Measurements from ENCODE around the gene USO1.

DNA sequence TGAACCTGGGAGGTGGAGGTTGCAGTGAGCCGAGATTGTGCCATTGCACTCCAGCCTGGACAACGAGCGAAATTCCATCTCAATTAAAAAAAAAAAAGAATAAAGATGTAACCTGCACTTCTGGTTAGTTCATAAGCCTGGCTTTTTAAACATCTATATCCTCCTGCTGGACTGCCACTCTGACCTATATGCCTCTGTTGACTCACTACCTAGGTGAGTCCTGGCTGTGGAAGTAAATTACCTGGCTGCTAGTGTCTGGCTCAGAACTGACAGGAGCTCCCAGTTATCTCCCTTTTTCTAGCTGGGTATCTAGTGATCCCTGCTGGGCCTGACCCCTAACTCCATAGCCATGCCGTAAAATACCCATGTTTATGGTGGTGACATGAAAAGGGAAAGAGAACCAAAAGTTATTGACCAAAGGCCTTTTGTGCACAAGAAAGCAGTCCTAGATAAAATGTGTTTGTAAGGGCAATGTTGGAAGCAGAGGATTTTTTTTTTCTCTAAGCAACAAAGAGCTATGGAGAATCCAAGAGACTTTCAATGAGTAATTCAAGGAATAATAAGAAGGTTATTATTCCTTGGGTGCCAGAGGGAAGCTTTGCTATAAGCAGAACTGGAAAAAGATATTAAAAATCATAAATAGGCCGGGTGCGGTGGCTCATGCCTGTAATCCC is 40.8 kb upstream of the USO1 start:
- TF ChIP-seq, protein P1, sequence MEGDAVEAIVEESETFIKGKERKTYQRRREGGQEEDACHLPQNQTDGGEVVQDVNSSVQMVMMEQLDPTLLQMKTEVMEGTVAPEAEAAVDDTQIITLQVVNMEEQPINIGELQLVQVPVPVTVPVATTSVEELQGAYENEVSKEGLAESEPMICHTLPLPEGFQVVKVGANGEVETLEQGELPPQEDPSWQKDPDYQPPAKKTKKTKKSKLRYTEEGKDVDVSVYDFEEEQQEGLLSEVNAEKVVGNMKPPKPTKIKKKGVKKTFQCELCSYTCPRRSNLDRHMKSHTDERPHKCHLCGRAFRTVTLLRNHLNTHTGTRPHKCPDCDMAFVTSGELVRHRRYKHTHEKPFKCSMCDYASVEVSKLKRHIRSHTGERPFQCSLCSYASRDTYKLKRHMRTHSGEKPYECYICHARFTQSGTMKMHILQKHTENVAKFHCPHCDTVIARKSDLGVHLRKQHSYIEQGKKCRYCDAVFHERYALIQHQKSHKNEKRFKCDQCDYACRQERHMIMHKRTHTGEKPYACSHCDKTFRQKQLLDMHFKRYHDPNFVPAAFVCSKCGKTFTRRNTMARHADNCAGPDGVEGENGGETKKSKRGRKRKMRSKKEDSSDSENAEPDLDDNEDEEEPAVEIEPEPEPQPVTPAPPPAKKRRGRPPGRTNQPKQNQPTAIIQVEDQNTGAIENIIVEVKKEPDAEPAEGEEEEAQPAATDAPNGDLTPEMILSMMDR (IDR thresholded peaks at IDR 0.05) = no peak
- no peak for TF ChIP-seq ZFX (IDR thresholded peaks at IDR 0.05; ENCODE audit: borderline replicate concordance)
